BE2C (cell line): Measurements from ENCODE around the gene RAI1.
A peak's percentile ranks its signal among the peaks of the same experiment; 100 is the strongest.
"Not testable (repeated sequence)": the region's sequence is repeated elsewhere in the genome, so short reads cannot be mapped to it uniquely, and the experiment has no call there.

Experiments used
- DNase-seq: peaks from one replicate; pipeline ENCODE4 v3.0.0-alpha.2; 2020
- H3K27me3 ChIP-seq: fragments of 250-450 bp; sonication (Bioruptor Pico); 2 replicates; pipeline ENCODE4 v1.5.1; 2020; ENCODE audit warnings: mild to moderate bottlenecking
- H3K36me3 ChIP-seq: fragments of 250-450 bp; sonication (Bioruptor Pico); 2 replicates; pipeline ENCODE4 v1.5.1; 2020; ENCODE audit warnings: mild to moderate bottlenecking
- H3K4me1 ChIP-seq: fragments of 250-450 bp; sonication (Bioruptor Pico); 2 replicates; pipeline ENCODE4 v1.5.1; 2020
- H3K4me3 ChIP-seq: 2 replicates; pipeline ENCODE4 v1.5.1; 2011; ENCODE audit warnings: low read depth, low read length
- H3K9me3 ChIP-seq: fragments of 250-450 bp; sonication (Bioruptor Pico); 2 replicates; pipeline ENCODE4 v1.5.1; 2020
- TF ChIP-seq, protein P1 (sequence below): IDR thresholded peaks from 2 replicates; pipeline ENCODE4 v1.5.1; 2012; ENCODE audit warnings: mild to moderate bottlenecking, low read depth, low read length

RAI1 gene

DNA sequence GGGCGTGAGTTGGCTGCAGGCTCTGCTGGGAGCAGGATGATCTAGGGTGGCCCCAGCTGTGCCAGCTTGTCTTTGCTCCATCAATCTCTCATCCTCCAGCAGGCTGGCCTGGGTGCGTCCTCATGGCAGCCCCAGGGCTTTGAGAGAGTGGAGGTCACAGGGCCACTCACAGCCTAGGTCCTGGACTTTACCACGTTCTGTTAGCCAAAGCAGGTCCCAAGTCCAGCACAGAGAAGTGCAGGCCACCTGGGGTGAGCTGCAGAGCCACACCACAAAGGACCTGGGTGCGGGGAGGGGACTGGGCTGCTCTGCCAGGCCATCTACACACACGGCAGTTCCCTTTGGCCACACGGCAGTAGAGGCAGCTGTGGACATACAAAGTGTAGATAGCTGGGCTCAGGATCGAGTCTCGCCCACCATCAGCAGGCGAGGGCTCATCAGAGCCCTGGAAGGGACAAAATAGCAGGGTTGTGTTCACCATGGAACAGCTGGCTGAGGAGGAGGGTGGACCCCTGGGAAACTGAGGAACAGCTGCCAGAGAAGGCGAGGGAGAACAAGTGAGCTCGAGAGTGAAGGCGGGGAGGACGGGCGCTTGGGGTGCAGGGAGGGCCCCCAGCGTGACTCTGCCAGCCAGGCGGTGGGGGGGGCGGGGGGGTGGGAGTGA is 125.5 kb downstream of the RAI1 start:
- Histone ChIP-seq H3K27me3 (no peaks in the 10 kb centered on the region), H3K4me3 (no peak overlapping the region), H3K4me1 (peaks cover 11% of the 10 kb centered on the region), H3K36me3 (peaks cover 17% of the 10 kb centered on the region), H3K9me3 (no peaks in the 10 kb centered on the region)
- no peak for DNase-seq
- TF ChIP-seq, protein P1, sequence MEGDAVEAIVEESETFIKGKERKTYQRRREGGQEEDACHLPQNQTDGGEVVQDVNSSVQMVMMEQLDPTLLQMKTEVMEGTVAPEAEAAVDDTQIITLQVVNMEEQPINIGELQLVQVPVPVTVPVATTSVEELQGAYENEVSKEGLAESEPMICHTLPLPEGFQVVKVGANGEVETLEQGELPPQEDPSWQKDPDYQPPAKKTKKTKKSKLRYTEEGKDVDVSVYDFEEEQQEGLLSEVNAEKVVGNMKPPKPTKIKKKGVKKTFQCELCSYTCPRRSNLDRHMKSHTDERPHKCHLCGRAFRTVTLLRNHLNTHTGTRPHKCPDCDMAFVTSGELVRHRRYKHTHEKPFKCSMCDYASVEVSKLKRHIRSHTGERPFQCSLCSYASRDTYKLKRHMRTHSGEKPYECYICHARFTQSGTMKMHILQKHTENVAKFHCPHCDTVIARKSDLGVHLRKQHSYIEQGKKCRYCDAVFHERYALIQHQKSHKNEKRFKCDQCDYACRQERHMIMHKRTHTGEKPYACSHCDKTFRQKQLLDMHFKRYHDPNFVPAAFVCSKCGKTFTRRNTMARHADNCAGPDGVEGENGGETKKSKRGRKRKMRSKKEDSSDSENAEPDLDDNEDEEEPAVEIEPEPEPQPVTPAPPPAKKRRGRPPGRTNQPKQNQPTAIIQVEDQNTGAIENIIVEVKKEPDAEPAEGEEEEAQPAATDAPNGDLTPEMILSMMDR = no peak

DNA sequence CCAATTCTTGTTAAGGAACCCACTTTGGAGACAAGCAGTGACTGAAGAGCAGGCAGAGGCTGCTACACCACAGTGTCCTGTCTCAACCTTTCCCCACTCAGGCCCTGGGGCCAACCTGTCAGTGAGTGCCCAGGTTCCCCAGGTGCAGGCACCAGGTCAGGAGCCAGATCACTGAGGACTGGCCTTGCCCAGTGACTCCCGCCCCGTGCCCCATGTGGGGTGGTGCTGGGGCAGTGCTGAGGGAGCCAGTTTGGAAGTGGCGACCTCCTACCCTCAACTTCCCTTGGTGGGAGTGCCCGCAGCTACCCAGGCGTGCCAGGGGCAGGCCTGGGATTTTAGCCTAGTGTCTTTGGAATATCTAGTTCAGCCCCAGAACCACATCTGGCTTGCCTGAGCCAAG is 126.2 kb downstream of the RAI1 start:
- no peak overlapping the region for H3K4me3 ChIP-seq
- no peaks in the 10 kb centered on the region for H3K9me3 ChIP-seq
- no peaks in the 10 kb centered on the region for H3K27me3 ChIP-seq
- TF ChIP-seq, protein P1 = no peak
- H3K4me1 ChIP-seq = peaks cover 14% of the 10 kb centered on the region
- H3K36me3 ChIP-seq = peaks cover 19% of the 10 kb centered on the region
- DNase-seq = no peak

DNA sequence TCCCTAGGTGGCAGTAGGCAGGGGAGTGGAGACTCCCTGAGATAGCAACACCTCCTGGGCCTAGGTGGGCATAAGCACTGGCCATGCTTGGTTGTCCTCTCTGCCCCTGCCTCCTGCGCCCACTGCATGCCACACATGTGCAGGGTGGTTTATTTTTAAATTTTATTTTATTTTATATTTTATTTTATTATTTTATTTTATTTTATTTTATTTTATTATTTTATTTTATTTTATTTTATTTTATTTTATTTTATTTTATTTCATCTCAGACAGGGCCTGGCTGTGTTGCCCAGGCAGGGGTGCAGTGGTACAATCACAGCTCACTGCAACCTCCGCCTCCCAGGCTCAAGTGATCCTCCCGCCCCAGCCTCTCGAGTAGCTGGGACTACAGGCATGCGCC is 126.9 kb downstream of the RAI1 start:
- H3K4me3 ChIP-seq, H3K9me3 ChIP-seq, DNase-seq, H3K27me3 ChIP-seq: not testable (repeated sequence)
- peaks cover 14% of the 10 kb centered on the region for H3K4me1 ChIP-seq
- H3K36me3 ChIP-seq = peaks cover 27% of the 10 kb centered on the region

DNA sequence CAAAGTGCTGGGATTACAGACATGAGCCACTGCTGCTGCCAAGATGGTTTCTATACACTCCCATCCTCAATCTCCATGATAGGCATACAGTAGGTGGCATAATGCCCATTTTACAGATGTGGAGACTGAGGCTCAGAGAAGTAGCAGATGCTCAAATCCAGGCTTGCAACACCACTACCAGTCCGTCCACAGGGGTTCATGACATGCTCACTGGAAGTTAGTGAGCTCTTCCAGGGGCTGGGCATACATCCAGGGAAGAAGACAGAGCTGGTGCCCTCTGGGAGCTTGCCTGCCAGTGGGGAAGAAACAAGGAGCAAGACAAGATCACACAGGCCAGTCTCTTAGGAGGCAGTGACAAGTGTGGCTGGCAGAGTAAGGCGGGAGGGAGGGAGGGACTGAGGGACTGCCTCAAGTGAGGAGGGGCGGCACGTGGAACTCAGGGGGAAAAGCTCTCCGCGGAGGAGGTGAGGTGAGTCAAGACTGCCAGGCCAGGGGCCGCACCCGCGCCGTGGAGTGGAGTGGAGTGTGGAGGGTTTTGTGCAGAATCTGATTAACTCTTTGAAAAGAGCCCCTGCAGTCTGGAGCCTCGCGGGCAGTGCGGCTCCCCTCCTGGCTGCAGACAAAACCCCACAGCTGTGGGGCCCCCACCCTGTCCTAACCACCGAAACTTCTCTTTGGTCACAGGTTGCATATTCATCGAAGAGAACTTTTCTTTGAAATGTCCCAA is 127.6 kb downstream of the RAI1 start:
- TF ChIP-seq, protein P1 = no peak
- no peaks in the 10 kb centered on the region for H3K27me3 ChIP-seq
- H3K9me3 ChIP-seq = no peaks in the 10 kb centered on the region
- no peak for DNase-seq
- H3K4me1 ChIP-seq = peaks cover 14% of the 10 kb centered on the region
- no peak overlapping the region for H3K4me3 ChIP-seq
- H3K36me3 ChIP-seq = peaks cover 33% of the 10 kb centered on the region

DNA sequence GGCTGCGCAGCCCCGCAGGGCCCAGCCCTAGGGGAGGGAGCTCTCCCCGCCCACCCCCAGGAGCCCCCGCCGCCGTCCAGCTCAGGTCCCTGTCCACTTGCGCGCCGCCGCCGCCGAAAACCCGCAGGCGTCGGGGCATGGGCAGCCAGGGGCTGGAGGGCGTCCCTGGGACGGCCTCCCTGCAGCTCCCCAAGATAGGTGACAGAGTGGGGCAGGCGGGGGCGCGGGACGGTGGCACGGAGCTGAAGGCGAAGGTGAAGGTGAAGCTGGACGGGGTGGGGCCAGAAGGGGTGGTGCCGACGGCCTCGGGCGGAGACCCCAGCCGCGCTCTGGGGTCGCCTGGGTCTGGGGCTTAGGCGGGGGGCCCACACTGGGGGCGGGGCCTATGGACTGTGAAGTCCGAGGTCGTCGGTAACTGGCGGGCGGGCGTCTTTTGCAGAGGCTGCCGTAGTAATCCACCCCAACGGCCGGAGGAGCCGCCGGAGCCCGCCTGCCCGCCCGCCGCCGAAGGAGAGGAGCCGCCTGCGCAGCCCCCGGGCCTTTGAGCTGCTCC is 128.3 kb downstream of the RAI1 start:
- Histone ChIP-seq H3K4me3 (no peak overlapping the region), H3K27me3 (no peaks in the 10 kb centered on the region), H3K9me3 (no peaks in the 10 kb centered on the region), H3K36me3 (peaks cover 38% of the 10 kb centered on the region), H3K4me1 (peaks cover 14% of the 10 kb centered on the region)
- TF ChIP-seq, protein P1 = no peak
- no peak for DNase-seq

DNA sequence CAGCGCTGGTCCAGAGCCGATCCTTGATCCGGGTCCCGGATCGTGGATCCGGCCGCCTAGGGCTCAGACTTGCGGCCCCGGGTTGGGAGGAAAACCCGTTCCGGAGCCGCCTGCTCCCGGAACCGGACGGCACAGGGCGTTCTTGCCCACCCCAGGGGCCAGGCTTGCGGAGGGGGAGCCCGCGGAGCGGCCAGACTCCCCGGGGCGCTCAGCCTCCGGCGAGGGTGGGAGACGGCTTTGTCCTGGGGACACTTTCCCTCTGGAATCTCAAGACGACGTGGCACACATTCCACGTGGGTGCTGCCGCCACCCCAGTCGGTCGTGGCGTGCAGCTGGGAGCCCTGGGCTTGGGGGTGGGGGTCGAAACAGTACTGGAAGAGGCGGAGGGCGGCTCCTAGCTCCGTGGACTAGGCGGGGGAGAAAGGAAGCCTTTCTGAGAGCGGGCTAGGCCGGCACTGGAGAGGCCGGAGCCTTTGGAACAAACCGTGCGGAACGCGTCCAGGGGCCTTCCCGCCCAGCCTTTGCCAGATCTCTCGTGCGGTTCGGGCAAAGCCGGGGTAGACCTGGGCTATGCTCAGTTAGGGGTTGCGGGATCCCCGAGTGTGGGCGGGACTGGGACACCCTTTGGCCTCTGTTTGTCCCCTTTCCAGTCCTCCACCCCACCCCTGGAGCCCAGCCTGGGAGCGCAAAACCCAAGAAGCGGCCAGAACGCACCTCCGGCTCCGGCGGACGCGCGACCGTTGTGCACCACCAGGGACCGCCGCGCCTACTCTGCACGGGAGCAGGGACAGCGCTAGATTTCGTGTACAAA is 129.0 kb downstream of the RAI1 start:
- Histone ChIP-seq H3K9me3 (no peaks in the 10 kb centered on the region), H3K4me1 (peaks cover 14% of the 10 kb centered on the region), H3K36me3 (peaks cover 43% of the 10 kb centered on the region), H3K27me3 (no peaks in the 10 kb centered on the region), H3K4me3 (no peak overlapping the region)
- peak; percentile 66 for DNase-seq
- TF ChIP-seq, protein P1 = 0 out of 2 replicates have a peak, but pooled peaks have one; percentile 12
